ENCODE results near the gene MED12L.

Gene MED12L

GRCh38 chr3:151145713-151146070 lies 60.2 kb downstream of the MED12L start:
- DNase-seq (ENCODE audit: low read depth) = no peak
- H3K4me3 ChIP-seq (ENCODE audit: low read depth, low read length) = no peak overlapping the region
- no peak for TF ChIP-seq CTCF (conservative IDR thresholded peaks at IDR 0.05; ENCODE audit: low read depth, low read length)

GRCh38 chr3:151146071-151146730 lies 60.7 kb downstream of the MED12L start:
- no peak overlapping the region for H3K4me3 ChIP-seq (ENCODE audit: low read depth, low read length)
- peak; percentile 94 for TF ChIP-seq CTCF (conservative IDR thresholded peaks at IDR 0.05; ENCODE audit: low read depth, low read length)
- peak; percentile 75 for DNase-seq (ENCODE audit: low read depth)

GRCh38 chr3:151146731-151147091 lies 61.2 kb downstream of the MED12L start:
- no peak for TF ChIP-seq CTCF (conservative IDR thresholded peaks at IDR 0.05; ENCODE audit: low read depth, low read length)
- peak; percentile 30 for DNase-seq (ENCODE audit: low read depth)
- no peak overlapping the region for H3K4me3 ChIP-seq (ENCODE audit: low read depth, low read length)

- H3K4me3 ChIP-seq (ENCODE audit: low read depth, low read length) = no peak overlapping the region
- TF ChIP-seq CTCF (conservative IDR thresholded peaks at IDR 0.05; ENCODE audit: low read depth, low read length) = no peak
- no peak for DNase-seq (ENCODE audit: low read depth)
Measured at GRCh38 chr3:151147299-151147698, 61.8 kb downstream of the MED12L start.

- DNase-seq (ENCODE audit: low read depth) = no peak
- TF ChIP-seq CTCF (conservative IDR thresholded peaks at IDR 0.05; ENCODE audit: low read depth, low read length) = no peak
- H3K4me3 ChIP-seq (ENCODE audit: low read depth, low read length) = no peak overlapping the region
Measured at GRCh38 chr3:151152455-151153079, 67.1 kb downstream of the MED12L start.

- H3K4me3 ChIP-seq (ENCODE audit: low read depth, low read length) = no peak overlapping the region
- DNase-seq (ENCODE audit: low read depth) = no peak
- no peak for TF ChIP-seq CTCF (conservative IDR thresholded peaks at IDR 0.05; ENCODE audit: low read depth, low read length)
Measured at GRCh38 chr3:151154566-151154965, 69.1 kb downstream of the MED12L start.

All from choroid plexus epithelial cell (primary cell).